GM18505 (cell line): ENCODE results near the gene GRM5.

Experiments
- ATAC-seq: cut with Tn5 transposase; IDR thresholded peaks from one replicate; pipeline ENCODE4 v1.9.1; 2021; ENCODE audit not compliant: unreplicated experiment
- POLR2A ChIP-seq: IDR thresholded peaks from 4 replicates; pipeline ENCODE4 v1.6.1; 2011; ENCODE audit warnings: borderline replicate concordance; ENCODE audit not compliant: insufficient read depth, insufficient read length; ENCODE audit errors: extremely low read depth

GRM5 gene

DNA sequence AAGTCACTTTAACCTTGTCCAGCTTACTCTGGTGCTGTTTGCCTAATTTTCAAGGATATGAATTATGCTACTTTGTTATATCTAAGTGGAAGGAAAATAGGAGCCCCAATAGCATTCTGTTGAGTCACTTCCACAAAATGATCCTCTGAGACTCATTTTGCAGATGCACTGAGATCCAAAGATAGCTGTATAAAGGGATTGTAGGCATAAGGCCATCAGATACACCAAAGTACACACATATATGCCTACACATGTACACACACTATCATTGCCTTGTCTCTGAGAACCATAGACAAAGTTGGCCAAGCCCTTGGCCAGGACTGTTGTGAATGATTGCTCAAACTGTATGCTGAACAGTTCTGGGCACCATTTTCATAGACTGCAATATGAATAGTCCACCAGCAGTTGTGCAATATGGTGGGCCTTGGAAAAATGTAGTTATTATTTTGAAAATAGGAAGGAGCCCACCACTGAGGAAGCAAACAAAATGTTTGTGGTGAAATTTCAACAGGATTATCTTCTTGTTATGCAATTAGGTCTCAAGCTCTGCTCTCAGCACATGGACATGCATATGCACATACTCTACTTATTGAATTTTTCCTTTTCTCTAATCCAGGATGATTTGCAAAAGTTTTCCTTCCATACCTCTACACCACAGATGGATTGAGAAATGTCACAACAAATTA, 542.3 kb downstream of the GRM5 start:
- no peak for TF ChIP-seq POLR2A
- ATAC-seq = no peak

DNA sequence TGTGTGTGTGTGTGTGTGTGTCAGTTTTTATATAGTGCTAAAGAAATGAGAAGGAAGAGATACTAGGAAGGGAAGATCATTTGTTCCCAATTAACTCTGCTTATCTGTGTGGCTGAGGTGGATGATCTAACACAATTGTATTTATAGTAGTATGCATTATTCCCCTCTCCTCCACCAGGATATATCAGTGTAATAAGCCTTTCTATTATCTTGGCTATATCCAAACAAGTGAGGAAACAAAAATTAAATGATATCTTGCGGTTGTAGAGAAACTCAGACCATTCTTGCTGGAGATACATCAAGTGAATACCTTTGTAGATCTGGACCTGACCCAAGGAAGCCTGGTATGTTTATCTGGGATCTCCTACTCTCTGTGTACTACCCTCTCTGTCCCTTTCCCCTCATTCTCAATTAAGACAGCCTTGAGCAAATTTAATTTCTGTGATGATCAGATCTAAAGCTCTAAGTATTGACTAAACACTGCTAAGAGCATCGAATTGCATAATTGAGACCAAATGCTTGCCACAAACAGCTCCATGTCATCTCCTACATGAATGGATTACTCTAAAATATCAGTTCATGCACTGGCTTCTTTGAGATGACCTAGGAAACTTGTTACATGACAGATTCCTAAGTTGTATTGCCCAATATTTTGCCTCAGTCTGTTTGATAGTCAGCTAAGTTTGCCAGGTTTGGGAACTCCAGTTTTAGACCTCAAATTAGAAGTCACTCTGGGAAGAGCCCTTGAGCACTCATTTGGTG, 543.0 kb downstream of the GRM5 start:
- TF ChIP-seq POLR2A = no peak
- ATAC-seq = no peak

DNA sequence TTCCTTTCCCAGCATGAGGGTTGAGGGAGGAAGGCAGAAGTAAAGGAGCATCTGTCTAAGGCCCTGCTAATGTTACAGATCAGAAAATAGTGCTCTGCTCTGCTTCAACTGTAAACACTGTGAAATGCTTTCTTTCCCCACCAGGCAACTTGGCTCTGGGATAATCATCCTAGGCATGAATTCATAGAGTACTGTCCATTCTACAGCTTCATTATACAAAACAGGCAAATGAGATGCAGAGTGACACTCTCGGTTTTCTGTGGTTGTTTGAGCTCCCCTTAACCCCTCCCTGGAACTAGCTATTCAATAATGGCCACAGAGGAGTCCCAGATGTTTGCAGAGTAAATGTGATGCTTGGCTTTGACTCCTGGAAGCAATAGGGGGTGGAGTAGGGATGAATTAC, 544.0 kb downstream of the GRM5 start:
- no peak for ATAC-seq
- TF ChIP-seq POLR2A = no peak

DNA sequence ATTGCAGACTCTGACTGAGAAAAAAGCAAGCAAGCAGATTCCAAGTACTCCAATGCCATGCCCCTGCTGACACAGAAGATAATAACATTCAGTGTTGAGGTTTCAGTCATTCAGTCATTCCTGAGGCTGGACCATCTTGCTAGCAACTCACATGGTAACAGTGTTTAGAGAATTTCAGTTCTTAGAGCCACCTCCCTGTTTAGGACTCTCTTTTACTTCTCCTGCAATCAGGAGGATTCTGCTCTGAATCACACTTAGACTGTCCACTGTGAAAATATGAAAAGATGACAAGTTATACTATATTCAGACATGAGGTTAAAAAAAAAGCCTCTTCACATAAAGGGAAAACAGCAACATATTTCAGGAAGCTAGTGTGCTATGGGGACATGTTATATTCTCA, 544.4 kb downstream of the GRM5 start:
- ATAC-seq = no peak
- no peak for TF ChIP-seq POLR2A

DNA sequence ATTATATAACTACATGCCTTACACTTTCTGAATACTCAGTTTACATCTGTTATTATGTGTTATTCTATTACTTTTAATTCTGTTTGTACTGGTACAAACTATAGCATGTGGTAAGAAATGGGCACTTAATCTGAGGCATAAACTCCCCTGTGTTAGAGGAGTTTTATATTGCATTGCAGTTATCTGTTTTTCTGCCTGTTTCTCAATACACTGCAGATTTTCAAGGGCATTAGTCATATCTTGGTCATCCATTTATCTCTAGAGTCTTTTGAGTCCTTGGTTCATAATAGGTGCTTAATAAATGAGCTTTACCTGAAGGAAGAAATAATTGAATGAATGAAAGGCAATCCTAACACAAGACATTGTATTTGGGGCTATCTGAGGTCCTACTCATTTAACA, 545.4 kb downstream of the GRM5 start:
- no peak for TF ChIP-seq POLR2A
- ATAC-seq = no peak

DNA sequence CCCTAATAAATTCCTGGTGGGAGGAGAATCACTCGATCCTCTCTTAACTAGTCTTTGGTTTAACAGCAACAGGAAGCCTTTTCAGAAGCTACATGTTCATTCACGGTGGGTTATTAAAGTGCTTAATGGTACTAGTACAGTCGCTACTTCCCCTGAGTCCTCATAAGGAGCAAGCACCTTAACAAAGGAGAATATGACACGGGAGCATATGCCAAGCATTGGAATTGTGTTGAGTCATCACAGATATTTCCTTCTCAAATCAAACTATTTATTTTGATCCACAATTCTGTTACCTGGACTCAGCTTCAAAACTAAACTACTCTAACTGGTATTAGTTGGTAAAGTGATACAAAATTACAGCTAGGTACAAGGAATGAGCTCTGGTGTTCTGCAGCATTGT, 550.8 kb downstream of the GRM5 start:
- no peak for TF ChIP-seq POLR2A

DNA sequence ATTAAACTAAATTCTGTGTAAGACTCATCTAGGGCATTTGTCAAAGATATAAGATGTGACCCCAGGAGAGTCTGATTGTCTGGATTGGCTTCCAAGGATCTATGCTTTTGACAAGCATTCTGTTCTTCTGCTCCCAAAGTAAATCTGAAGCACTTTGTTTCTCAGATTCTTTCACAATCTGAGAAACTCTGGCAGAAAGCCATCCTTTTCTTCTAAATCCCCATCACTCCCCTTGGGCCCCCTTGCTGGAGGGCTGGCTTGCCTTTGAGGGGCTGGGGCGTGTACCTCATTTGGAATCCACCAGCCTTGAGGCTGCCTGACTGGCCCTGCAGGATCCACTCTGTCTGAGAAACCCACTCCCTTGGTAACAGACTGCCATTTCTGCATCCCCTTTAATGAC, 554.8 kb downstream of the GRM5 start:
- ATAC-seq = no peak
- TF ChIP-seq POLR2A = no peak

More for the DNA sequence above, 550.8 kb downstream of the GRM5 start:
- ATAC-seq = no peak

DNA sequence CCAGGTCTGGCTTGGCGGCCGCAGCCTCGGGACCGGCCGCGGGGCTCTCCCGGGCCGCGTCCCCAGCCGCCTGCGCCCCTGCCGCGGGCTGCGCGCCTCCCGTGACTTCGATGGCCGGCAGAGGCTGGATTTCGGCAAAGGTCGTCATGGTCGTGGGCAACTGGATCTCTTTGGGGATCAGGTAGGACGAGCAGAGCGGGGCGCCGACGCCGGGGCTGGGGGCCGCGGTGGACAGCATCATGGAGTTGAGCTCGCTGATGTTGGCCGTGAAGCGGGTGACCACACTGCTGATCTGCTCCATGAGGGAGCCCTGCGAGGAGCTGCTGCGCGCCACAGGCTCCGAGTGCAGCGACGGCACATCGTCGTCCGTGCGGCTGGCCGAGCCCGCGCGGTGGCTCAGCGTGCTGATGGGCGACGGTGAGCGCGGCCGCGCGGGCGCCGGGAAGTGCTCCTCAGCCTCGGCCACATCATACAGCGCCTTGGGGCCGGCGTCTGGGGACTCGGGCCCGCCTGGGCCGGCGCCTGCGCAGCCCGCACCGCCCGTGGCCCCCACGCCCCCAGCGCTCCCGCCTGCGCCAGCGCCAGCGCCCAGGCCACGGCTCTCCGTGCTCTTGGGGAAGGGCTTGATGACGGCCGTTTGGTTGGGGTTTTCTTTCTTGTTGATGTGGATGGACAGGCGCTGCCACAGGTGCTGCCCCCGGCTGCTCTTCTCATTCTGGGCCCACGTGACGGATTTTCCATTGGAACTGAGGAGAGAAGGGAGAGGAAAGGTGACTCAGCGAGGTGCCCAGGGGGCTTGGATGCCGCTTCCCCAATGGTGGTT, 556.8 kb downstream of the GRM5 start:
- TF ChIP-seq POLR2A = no peak
- ATAC-seq = peak; percentile 49

DNA sequence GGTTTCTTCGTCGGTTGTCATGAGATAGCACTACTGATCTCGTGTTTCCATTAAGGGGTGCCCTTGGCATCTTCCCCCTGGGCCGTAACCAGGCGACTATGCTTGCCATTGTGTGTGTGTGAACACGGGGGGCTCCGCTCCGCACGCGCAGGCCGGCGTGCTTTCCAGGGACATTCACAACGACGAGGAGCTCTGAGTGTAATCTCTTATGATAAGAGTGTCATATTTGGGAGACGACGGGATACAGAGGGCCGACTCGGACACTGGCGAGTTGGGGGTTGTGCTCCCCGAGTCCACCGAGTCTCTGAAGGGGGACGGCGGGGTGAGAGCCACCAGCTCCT, 557.4 kb downstream of the GRM5 start:
- TF ChIP-seq POLR2A = no peak
- no peak for ATAC-seq

DNA sequence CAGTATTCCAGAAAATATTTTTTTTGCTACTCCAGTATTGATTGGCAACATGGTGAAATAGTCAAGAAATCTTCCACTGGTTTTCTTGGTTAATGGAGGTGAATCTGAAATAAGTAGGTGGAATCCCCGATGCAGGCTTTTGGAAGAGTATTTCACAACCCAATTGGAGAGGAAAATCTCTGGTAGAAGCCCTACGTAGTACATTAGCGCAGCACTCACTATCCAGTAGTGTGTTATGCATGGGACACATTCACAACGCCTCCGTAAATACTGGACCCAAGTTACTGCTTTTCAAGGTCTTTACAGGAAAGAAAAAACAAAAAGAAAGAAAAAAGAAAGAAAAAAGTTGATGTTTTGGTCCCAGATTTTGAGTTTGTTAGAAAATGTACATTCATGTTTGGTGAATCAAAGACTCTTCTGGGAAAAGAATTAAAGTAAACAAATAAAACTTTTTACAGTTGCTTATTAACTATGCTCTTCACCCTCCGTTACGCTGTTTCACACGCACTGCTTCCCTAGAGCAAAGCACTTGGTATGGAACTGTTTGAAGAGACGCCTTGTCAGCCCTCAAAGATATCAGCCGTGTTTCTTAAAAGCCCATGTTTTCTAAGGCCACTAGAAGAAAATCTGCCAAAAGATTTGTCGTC, 557.9 kb downstream of the GRM5 start:
- no peak for ATAC-seq

DNA sequence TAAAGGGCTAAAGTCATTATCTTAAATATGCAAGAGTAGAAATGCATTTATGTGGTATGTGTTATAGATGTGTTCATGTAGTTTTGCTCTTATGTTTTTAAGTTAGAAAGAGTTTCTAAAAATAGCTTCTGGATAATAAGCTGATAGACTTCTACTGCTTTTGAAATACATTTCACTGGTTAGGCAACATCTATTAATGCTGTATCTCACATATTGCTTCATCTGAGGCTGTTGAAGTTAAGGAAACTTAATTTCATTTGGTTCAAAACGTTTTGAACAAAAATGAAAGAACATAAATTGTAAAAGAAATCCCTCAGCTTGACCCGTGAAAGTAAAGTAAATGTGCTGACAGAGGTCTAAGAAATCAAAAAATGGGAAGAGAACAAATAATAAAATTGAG, 564.2 kb downstream of the GRM5 start:
- no peak for TF ChIP-seq POLR2A
- ATAC-seq = no peak

More for the DNA sequence above, 557.9 kb downstream of the GRM5 start:
- TF ChIP-seq POLR2A = no peak

DNA sequence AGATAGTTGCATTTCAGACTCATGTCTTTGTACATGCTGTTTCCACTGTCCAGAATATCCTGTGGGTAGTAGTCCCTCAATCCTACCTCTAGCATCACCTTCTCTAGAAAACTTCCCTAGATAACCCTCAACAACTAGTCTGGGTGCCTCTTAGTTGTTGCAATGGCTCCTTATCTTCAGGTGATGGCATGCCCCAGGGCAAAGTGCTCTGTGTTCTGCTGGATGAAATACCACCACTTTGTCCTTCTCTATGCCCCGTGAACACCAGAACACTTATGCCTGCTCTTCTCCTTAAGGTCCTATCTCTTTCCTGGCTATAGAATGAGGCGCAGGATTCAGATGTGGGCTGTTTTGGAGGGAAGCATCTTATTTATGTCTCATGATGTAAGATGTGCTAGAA, 569.9 kb downstream of the GRM5 start:
- no peak for ATAC-seq
- no peak for TF ChIP-seq POLR2A

DNA sequence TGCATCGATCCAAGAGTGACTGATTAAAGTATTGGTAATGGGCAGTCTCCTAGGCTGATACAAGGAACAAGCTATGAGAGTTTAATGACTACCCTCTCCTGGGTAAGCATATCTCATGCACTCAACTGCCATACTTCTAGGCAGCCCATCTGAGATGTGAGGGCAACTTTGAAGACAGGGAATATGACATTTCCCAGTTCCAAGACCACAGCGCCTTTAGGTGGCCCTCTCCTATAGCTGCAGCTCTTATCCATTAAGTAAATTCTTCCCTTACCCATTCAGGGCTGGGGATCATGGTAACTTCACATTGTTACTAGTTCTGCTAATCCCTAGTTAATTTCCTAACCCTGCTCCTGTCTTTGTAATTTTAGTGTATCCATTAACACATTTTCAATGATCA, 570.9 kb downstream of the GRM5 start:
- no peak for ATAC-seq
- no peak for TF ChIP-seq POLR2A
